K562 (cell line): ENCODE data around the gene LGR6. TPM values are rescaled to one million over a fixed set of nuclear protein-coding genes. Genes with fewer than 3 reads are reported as not detected.
A peak's percentile ranks its signal among the peaks of the same experiment; 100 is the strongest.

Source experiments
- ATF2 ChIP-seq: sonication (generic); formaldehyde crosslinking; IDR thresholded peaks from 2 replicates; pipeline ENCODE4 v1.8.1; 2022; ENCODE audit warnings: missing genetic modification reagents
- BRD4 ChIP-seq: fragments of 200-600 bp; sonication (generic); IDR thresholded peaks from 2 replicates; pipeline ENCODE4 v1.6.1; 2017; ENCODE audit warnings: inconsistent platforms
- CHAMP1 ChIP-seq: fragments of 450-650 bp; IDR thresholded peaks from 2 replicates; pipeline ENCODE4 v1.6.1; 2016; ENCODE audit warnings: mild to moderate bottlenecking
- CREB3 ChIP-seq: fragments of 450-650 bp; conservative IDR thresholded peaks from 2 replicates; pipeline ENCODE4 v1.6.1; 2016; ENCODE audit warnings: missing genetic modification characterization, low read depth, mild to moderate bottlenecking, missing compliant biosample characterization, moderate library complexity
- MGA ChIP-seq: fragments of 450-650 bp; IDR thresholded peaks from 2 replicates; pipeline ENCODE4 v1.6.1; 2016; ENCODE audit warnings: mild to moderate bottlenecking, moderate library complexity
- PHF20 ChIP-seq: fragments of 450-650 bp; IDR thresholded peaks from 2 replicates; pipeline ENCODE4 v1.6.1; 2018; ENCODE audit not compliant: partially characterized antibody
- POLR2B ChIP-seq: fragments of 450-650 bp; IDR thresholded peaks from 2 replicates; pipeline ENCODE4 v1.6.1; 2018; ENCODE audit warnings: low read depth; ENCODE audit not compliant: partially characterized antibody
- POLR2G ChIP-seq: fragments of 200-400 bp; formaldehyde crosslinking; IDR thresholded peaks from 2 replicates; pipeline ENCODE4 v1.6.1; 2017; ENCODE audit warnings: low read depth, mild to moderate bottlenecking, antibody characterized with exemption, low read length, moderate library complexity
- TFAP4 ChIP-seq: sonication (generic); formaldehyde crosslinking; IDR thresholded peaks from 2 replicates; pipeline ENCODE4 v1.8.0; 2022; ENCODE audit warnings: missing genetic modification reagents, mild to moderate bottlenecking, moderate library complexity, borderline replicate concordance
- ZNF696 ChIP-seq: fragments of 250-450 bp; sonication (Bioruptor Pico); conservative IDR thresholded peaks from 2 replicates; pipeline ENCODE4 v1.4.0; 2020; ENCODE audit warnings: mild to moderate bottlenecking, moderate library complexity
- ZSCAN29 ChIP-seq: fragments of 450-650 bp; IDR thresholded peaks from 2 replicates; pipeline ENCODE4 v1.6.1; 2017
- polyA plus RNA-seq, 8 experiments: library from polyadenylated mRNA; depleted of rRNA in 4 of 8; stranded (reverse) in 5 of 8; unstranded in 3 of 8; fragments of >200 nt; fragmentation: Nextera tagmentation in 2 of 8; fragmentation: Illumina TruSeq in 1 of 8; extraction: Ambion mirVana in 2 of 8; extraction: Trizol in 1 of 8; gene quantifications; 2 replicates each; pipeline versions ENCODE4 v1.2.1 to v1.2.3, GENCODE V29; 2011 to 2014; ENCODE audit warnings: inconsistent platforms in 1 of 8, missing spikeins in 1 of 8
- total RNA-seq, 7 experiments: library from RNA; depleted of rRNA in 6 of 7; stranded (reverse); fragments of >200 nt in 6 of 7; fragmentation: Illumina TruSeq in 2 of 7; extraction: Trizol in 2 of 7; gene quantifications; 2 replicates each; pipeline versions ENCODE4 v1.2.1 to v1.2.3, GENCODE V29; 2011 to 2021; ENCODE audit warnings: low replicate concordance in 1 of 7

Gene LGR6
- total and polyA plus RNA-seq, 9 of the 15 experiments (the other 6 are each of a cell fraction or from before 2014, with no cell fraction given): 0.01 to 0.54 (median 0.17) TPM; not detected in 1

GRCh38 chr1:202146279-202146678 lies 47.3 kb upstream of the LGR6 start (continued):
- TF ChIP-seq CHAMP1 (no peak), ZNF696 (CRISPR knock-in tag) (no peak), ZSCAN29 (no peak), MGA (no peak), TFAP4 (CRISPR knock-in tag) (no peak), CREB3 (tag) (no peak), ATF2 (CRISPR knock-in tag) (no peak), POLR2B (peak; percentile 46), POLR2G (no peak), BRD4 (no peak), PHF20 (no peak)
